Activated naive CD4-positive, alpha-beta T cell treated with anti-CD3 and anti-CD28 coated beads, Interleukin-2, amount 50 U/mL, for 16 hours (primary cell): ENCODE data around the gene TECPR1.
A peak's percentile ranks its signal among the peaks of the same experiment; 100 is the strongest.
"Not testable (repeated sequence)": the region's sequence is repeated elsewhere in the genome, so short reads cannot be mapped to it uniquely, and the experiment has no call there.

Experiments
- DNase-seq: peaks from one replicate; pipeline ENCODE4 v3.0.0-alpha.2; 2020

TECPR1 gene

DNA sequence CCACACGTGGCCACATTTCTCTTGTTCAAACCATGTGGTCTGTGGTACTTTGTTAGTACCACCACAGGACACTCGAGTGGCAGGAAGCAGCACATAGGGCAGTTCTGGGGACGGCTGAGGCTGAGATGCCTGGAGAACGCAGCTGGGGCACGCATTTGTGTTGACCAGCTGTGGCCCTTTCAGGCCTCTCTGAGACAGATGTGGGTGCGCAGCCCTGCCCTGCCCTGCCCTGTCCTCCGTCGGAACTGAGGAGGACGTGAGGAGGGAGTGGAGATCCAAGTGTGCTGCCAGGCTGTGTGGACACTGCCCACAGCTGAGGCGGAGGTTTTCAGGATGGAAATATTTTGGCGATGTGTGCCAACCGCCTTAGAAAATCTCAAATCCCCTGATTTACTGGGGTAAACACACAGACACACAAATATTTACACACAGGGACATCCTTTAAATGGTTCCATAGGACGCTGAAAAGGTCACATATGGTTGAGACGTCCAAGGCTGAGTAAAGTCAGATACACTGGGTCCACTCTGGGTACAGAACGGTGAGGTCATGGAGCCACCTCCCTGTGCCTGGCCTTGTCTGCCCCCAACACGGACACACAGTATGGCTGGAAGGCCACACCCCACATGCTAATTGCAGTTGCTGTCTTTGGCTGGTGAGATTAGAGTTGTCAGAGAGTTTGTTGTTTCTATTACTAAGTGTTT is 26.0 kb downstream of the TECPR1 start:
- DNase-seq = no peak

DNA sequence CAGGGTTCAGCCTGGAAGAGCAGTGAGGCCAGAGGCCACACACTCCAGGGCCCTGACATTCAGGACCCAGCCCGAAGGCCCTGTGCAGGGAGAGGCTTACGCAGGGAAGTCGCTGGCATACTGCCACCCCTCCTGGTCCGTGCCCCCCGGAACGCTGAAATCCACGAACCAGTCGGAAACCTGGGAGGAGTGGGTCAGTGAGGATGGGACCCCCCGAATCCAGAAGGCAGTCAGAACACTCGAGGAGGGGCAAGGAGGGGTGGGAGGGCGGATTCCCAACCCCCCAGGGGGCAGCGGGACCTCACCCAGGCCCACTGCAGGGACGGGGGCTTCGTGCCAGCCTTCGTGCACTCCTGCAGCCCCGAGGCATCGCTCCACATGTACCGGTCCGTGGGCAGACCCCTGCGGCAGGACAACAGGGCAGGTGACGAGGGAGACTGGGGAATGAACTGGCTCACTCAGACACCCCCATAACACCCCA is 27.3 kb downstream of the TECPR1 start:
- no peak for DNase-seq

DNA sequence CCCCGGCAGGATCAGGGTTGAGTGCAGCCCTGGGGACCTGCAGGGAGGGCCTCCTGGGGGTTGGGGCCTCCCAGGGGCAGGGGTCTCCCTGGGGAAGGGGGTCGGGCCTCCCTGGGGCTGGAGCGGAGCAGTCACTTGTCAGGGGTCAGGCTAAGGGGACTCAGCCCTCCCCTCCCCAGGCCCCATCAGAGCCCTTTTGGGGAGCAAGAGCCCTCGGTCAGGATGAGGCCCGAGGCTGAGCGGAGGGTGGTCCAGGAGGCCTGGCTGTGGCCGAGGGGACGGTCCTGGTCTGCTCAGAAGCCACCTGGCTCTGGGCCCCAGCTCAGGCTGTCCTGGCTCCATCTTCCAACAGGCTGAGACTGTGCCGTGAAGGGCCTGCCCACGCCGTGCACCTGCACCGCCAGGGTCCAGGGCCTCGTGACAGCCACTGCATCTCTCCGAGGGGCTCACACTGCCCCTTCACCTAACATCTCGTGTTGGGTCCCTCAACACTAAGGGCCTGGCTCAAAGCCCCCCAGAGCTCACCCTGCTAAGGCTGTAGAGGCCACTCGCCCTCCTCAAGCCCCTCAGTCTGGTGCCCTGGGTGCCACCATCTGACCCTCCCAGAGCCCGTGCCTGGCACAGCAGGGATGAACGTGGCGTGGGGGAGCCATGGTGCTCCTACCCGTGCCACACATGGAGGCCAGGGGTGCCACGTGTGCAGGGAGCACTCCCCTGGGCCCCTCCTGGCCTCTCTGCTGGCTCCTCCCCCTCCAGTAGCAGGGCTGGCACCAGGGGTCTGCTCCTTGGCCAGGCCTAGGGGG is 27.9 kb downstream of the TECPR1 start:
- no peak for DNase-seq

DNA sequence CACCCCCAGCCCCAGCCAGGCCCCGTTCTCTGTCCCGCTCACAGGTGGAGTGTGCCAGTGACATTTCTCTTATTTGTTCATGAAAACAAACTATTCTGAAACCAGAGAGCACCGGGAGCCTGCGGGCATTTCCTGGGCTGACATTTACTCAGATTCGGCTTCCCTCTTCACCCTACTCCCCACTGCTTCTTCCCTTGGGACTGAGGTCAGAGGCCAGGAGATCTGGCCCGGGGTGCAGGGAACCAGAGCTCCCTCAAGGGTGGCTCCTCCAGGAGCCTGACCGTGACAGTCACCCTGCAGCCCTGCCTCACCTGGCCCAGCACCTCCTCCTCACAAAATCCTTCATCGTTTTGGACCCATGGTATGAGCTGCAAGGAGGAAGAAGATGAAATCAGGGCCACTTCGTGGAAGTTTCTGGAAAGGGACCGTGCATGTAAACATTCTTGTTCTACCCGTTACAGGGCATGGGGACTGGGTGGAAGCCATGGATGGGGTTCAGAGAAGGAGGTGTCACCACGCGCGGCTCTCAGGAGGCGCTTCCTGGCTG is 28.6 kb downstream of the TECPR1 start:
- peak; percentile 9 for DNase-seq

DNA sequence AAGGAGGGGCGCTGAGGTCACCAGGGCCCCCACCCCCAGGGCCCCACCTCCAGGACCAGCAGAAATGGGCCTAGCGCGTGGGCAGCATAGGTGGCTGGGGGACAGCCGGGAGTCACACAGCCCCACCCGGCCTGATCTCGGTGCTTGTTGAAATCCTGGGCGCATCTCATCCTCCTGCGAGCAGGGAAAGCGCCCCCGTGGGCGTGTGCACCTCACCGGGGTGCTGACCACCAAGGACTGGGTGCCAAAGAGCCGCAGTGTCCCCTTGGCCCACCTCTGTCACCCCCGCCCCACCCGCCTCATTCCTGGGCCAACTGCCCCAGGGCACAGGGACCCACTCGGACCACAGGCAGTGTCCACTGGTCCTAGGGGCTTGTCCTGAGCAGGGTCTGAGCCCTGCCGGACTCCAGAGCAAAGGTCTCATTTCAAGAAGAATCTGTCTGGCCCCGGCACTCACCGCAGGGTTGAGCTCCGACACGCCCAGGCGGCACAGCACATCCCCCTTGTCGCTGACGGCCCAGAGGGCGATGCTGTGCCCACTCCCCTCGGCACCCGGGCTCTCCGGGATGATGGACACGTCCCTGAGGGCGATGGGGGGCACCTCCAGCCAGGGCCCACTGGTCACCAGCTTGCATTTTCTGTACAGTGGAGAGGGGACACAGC is 29.4 kb downstream of the TECPR1 start:
- DNase-seq = peak; percentile 8

- DNase-seq = no peak
Measured at GRCh38 chr7:98221611-98222532, 30.2 kb downstream of the TECPR1 start.

GRCh38 chr7:98219382-98219781 is 32.6 kb downstream of the TECPR1 start:
- DNase-seq = not testable (repeated sequence)

GRCh38 chr7:98217623-98218582 is 34.1 kb downstream of the TECPR1 start:
- DNase-seq = no peak

DNA sequence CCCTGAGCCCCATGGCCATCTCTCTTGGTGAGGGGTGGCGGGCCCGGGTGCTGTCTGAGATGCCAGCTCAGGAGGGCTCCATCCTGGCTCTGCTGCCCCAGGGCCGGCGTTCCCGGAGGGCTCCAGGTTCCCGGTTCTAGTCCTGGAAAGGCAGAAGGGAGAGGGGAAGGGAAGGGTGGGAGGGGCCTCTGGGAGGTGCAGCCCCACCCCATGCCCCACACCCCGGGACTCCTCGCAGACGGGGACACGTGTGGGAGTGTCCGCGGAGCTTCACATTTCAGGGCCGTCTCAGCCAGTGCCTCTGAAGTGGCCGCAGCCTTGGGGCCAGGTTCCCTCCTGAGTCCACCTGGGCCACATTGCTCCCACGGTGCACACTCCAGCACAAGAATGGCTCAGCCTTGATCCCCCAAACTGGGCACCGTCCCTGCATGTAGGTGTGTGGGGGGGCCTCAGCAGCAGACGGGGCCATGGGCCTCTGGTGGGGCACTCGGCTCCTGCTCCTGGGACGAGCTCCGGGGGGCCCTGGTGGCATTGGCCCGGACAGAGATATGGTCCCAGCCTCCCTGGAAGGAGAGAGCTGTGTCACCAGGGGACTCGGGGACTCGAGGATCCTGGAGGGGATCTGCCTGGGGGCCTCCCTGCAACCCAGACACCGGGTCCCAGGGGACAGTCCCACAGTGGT is 35.0 kb downstream of the TECPR1 start:
- no peak for DNase-seq

DNA sequence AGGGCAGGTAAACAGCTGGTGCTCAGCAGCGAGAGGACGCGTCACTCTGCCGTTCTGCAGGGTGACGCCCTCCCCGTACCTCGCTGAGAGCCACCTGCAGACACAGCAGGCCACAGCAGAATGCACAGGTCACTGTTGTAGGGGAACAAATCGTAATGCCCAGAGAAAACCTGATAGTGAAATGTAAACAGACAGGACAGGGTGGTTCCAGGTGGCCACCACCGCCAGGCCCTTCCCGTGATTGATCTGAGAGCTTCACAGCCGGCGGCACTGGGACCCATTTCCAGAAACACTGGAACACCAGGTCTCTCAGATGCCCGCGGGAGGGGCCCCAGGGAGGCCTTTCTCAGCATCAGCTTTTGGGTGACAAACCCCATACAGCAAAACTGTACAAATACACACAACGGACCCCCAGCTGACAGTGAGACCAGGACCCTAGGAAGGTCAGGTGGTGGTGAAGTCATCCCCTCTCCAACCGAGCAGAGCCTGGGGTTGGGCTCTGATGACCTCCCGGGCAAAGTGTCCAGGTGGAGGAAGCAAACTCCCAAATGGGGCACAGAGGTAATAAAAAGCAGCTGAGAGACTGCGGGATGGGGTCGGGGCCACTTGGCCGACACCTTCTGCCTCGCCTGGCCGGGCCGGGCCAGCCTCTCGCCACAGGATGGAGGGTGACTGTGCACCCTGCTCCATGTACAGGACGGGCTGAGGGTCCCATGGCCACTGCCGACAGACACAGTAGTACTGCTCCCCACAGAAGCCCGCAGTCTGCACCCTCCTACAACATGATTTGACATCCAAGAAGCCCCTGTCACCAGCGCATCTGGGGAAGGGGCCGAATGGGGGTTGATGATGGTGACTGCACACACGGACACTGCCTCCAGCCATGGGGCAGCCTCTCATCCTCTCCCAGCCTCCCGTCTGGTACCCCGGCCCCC is 36.2 kb downstream of the TECPR1 start:
- DNase-seq = no peak

- DNase-seq = no peak
Measured at GRCh38 chr7:98214811-98215321, 37.2 kb downstream of the TECPR1 start.

DNA sequence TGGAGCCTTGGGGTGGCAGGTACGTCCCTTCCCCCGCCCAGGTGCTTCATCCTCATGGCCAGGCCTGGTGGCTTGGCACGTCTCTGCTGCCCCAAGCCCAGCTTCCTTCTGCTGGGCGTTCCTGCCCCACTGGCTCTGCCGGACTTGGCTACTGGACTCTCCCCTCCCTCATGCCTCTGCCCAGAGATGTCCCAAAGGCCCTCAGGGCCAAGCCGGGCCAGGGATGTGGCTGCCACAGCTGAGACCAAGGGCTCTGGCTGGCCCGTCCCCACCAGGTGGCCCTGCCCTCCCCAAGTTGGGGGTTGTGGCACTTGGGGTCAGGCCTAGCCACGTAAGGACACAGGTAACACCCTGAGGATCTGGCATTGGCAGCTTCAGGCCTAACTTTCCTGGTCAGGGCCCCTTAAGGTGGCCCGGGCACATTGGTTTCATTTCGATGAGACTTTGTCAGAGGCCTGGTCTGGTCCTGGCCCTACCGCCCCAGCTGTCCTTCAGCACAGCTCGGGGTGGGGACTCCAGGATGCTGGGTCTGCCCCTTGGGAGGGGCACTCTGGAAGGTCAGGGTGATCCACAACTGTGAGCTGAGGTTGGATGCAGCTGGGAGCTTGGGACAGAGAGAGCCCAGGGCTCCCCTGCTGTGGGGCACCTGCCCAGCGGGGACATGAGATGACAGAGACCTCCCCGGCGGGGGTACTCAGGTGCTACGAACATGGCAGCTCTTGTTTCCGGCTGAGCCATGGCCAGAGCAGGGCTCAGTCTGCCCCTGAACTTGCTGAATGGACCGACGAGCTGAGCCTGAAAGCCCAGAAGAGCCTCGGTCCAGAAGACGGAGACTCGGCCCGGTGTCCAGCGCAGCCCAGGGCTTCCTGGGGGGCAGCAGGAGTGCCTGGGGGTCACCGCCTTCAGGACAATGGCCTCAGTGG is 37.9 kb downstream of the TECPR1 start:
- no peak for DNase-seq

- no peak for DNase-seq
Measured at GRCh38 chr7:98213296-98213887, 38.6 kb downstream of the TECPR1 start.

GRCh38 chr7:98212532-98213041 is 39.4 kb downstream of the TECPR1 start:
- no peak for DNase-seq

- no peak for DNase-seq
Measured at GRCh38 chr7:98211676-98212531, 40.1 kb downstream of the TECPR1 start.

GRCh38 chr7:98211221-98211675 is 40.8 kb downstream of the TECPR1 start, which contains the start of gene BHLHA15:
BHLHA15 (plus strand) TSS chr7:98211439; CDS start chr7:98212310, 871 bp downstream.
- DNase-seq = peak; percentile 35
